ENCODE measurements around the gene IL17B.
"Not testable (repeated sequence)": the region's sequence is repeated elsewhere in the genome, so short reads cannot be mapped to it uniquely, and the experiment has no call there.

The IL17B gene

DNA sequence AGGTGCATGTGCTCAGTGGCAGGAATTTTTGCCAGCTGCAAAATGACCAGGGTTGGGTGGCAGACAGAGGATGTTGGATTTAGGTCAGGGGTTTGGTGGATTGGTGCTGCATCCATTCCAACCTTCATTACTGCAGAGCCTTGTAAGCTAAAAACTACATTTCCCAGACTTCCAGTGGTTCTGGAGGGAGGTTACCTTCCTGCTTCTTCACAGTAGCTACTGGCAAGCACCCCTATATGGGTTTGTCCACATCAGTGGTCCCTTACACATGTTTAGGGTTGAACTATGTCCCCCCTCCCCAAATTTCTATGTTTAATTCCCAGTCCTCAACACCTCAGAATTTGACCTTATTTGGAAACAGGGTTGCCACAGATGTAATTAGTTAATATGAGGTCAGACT is 20.7 kb upstream of the IL17B start:
- H2BK120ac ChIP-seq (ENCODE audit: low read depth, low read length), result no peak overlapping the region
- H2AFZ ChIP-seq (ENCODE audit: low read length), result peak overlapping the region; percentile 3
- no peaks in the 10 kb centered on the region for H3K79me1 ChIP-seq (ENCODE audit: low read depth, low read length)
- no peak overlapping the region for H2AK5ac ChIP-seq (ENCODE audit: low read depth, low read length)
- H3K27me3 ChIP-seq (ENCODE audit: control insufficient read depth in 3 of 3, insufficient read depth in 3 of 3, low read depth in 1 of 3, low read length in 3 of 3), result no peaks in the 10 kb centered on the region
- no peak overlapping the region for H3K27ac ChIP-seq (replicated peaks; ENCODE audit: low read length)
- H2BK5ac ChIP-seq (ENCODE audit: low read length), result no peak overlapping the region
- no peak overlapping the region for H3K23ac ChIP-seq (ENCODE audit: low read depth, low read length, poor library complexity)
- no peak overlapping the region for H2BK12ac ChIP-seq (ENCODE audit: low read length)
- H3K9me3 ChIP-seq (replicated peaks in 1 of 2; ENCODE audit: control insufficient read depth in 2 of 2, insufficient read depth in 1 of 2, low read depth in 1 of 2, low read length in 2 of 2), result no peaks in the 10 kb centered on the region
- no peak overlapping the region for H2BK15ac ChIP-seq (ENCODE audit: low read length)
- H4K91ac ChIP-seq (ENCODE audit: low read depth, low read length, poor library complexity), result no peak overlapping the region
- H3K4me2 ChIP-seq (ENCODE audit: insufficient read depth, low read length, poor library complexity, severe bottlenecking), result no peak overlapping the region
- no peak for DNase-seq (ENCODE audit: low spot score)
- no peak overlapping the region for H4K8ac ChIP-seq (ENCODE audit: low read depth, low read length)
- no peak overlapping the region for H3K4ac ChIP-seq (ENCODE audit: low read length)
- H3K4me1 ChIP-seq (ENCODE audit: control insufficient read depth in 2 of 2, insufficient read depth in 1 of 2, low read depth in 1 of 2, low read length in 2 of 2), result peaks cover 5 to 7% of the 10 kb centered on the region in 2 donors
- no peak overlapping the region for H3K9ac ChIP-seq (ENCODE audit: low read depth, low read length, poor library complexity)
- H3K14ac ChIP-seq (ENCODE audit: low read length), result no peak overlapping the region
- H3K36me3 ChIP-seq (replicated peaks in 1 of 2; ENCODE audit: control insufficient read depth in 2 of 2, insufficient read depth in 2 of 2, low read length in 2 of 2), result no peaks in the 10 kb centered on the region
- H3K4me3 ChIP-seq (ENCODE audit: low read length in 2 of 2), result no peak overlapping the region
- no peak overlapping the region for H3K18ac ChIP-seq (ENCODE audit: low read length)

DNA sequence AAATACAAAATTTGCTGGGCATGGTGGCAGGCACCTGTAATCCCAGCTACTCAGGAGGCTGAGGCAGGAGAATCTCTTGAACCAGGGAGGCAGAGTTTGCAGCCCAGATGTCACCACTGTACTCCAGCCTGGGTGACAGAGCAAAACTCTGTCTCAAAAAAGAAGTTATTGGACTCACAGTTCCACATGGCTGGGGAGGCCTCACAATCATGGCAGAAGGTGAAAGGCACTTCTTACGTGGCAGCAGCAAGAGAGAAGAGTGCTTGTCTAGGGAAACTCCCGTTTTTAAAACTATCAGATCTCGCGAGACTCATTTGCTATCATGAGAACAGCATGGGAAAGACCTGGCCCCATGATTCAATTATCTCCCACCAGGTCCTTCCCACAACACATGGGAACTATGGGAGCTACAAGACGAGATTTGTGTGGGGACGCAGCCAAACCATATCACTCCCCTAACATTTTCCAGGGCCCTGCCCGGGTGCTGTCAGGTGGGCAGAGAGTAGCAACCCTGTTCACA is 19.7 kb upstream of the IL17B start:
- H3K9ac ChIP-seq (ENCODE audit: low read depth, low read length, poor library complexity); H3K4me1 ChIP-seq (ENCODE audit: control insufficient read depth in 2 of 2, insufficient read depth in 1 of 2, low read depth in 1 of 2, low read length in 2 of 2); H3K79me1 ChIP-seq (ENCODE audit: low read depth, low read length); H3K4me3 ChIP-seq (ENCODE audit: low read length in 2 of 2); H3K4ac ChIP-seq (ENCODE audit: low read length); H3K14ac ChIP-seq (ENCODE audit: low read length); H3K27me3 ChIP-seq (ENCODE audit: control insufficient read depth in 3 of 3, insufficient read depth in 3 of 3, low read depth in 1 of 3, low read length in 3 of 3); H3K27ac ChIP-seq (replicated peaks; ENCODE audit: low read length); H3K18ac ChIP-seq (ENCODE audit: low read length); H3K9me3 ChIP-seq (replicated peaks in 1 of 2; ENCODE audit: control insufficient read depth in 2 of 2, insufficient read depth in 1 of 2, low read depth in 1 of 2, low read length in 2 of 2); H3K23ac ChIP-seq (ENCODE audit: low read depth, low read length, poor library complexity); H2BK120ac ChIP-seq (ENCODE audit: low read depth, low read length); H3K36me3 ChIP-seq (replicated peaks in 1 of 2; ENCODE audit: control insufficient read depth in 2 of 2, insufficient read depth in 2 of 2, low read length in 2 of 2); H2AK5ac ChIP-seq (ENCODE audit: low read depth, low read length); H2BK12ac ChIP-seq (ENCODE audit: low read length); H2BK5ac ChIP-seq (ENCODE audit: low read length); H4K8ac ChIP-seq (ENCODE audit: low read depth, low read length); H3K4me2 ChIP-seq (ENCODE audit: insufficient read depth, low read length, poor library complexity, severe bottlenecking); H2BK15ac ChIP-seq (ENCODE audit: low read length); H2AFZ ChIP-seq (ENCODE audit: low read length); H4K91ac ChIP-seq (ENCODE audit: low read depth, low read length, poor library complexity); DNase-seq (ENCODE audit: low spot score): not testable (repeated sequence)
- no CpG with 5 or more reads among the region's 7 CpGs for WGBS, 2 donors (ENCODE audit: extremely low coverage in 2 of 2, insufficient read length in 2 of 2, insufficient replicate concordance in 1 of 2)

DNA sequence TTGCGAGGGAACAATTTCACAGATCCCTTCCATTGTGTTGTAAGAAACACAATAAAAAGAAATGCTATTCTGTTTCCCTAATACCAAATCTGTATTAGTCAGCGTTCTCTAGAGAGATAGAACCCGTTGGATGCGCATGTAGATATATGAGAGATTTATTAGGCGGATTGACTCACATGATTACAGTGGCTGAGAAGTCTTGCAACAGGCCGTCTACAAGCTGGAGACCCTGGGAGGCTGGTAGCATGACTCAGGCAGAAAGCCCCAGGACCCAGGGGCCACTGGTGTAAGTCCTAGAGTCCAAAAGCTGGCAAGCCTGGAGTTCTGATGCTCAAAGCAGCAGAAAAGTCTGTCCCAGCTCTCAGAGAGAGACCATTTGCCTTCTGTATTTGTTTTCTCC is 18.4 kb upstream of the IL17B start:
- Histone ChIP-seq H3K79me1 (ENCODE audit: low read depth, low read length) (no peaks in the 10 kb centered on the region), H3K23ac (ENCODE audit: low read depth, low read length, poor library complexity) (no peak overlapping the region), H3K27me3 (ENCODE audit: control insufficient read depth in 3 of 3, insufficient read depth in 3 of 3, low read depth in 1 of 3, low read length in 3 of 3) (no peaks in the 10 kb centered on the region), H4K8ac (ENCODE audit: low read depth, low read length) (no peak overlapping the region), H2BK15ac (ENCODE audit: low read length) (no peak overlapping the region), H3K9ac (ENCODE audit: low read depth, low read length, poor library complexity) (no peak overlapping the region), H3K4ac (ENCODE audit: low read length) (no peak overlapping the region), H3K27ac (replicated peaks; ENCODE audit: low read length) (no peak overlapping the region), H2AK5ac (ENCODE audit: low read depth, low read length) (no peak overlapping the region), H3K4me1 (ENCODE audit: control insufficient read depth in 2 of 2, insufficient read depth in 1 of 2, low read depth in 1 of 2, low read length in 2 of 2) (peaks cover 5 to 7% of the 10 kb centered on the region in 2 donors), H2BK5ac (ENCODE audit: low read length) (no peak overlapping the region), H2BK12ac (ENCODE audit: low read length) (no peak overlapping the region), H3K4me2 (ENCODE audit: insufficient read depth, low read length, poor library complexity, severe bottlenecking) (no peak overlapping the region), H3K4me3 (ENCODE audit: low read length in 2 of 2) (no peak overlapping the region), H3K14ac (ENCODE audit: low read length) (no peak overlapping the region), H4K91ac (ENCODE audit: low read depth, low read length, poor library complexity) (no peak overlapping the region), H2AFZ (ENCODE audit: low read length) (no peak overlapping the region), H3K18ac (ENCODE audit: low read length) (no peak overlapping the region), H3K9me3 (replicated peaks in 1 of 2; ENCODE audit: control insufficient read depth in 2 of 2, insufficient read depth in 1 of 2, low read depth in 1 of 2, low read length in 2 of 2) (no peaks in the 10 kb centered on the region), H3K36me3 (replicated peaks in 1 of 2; ENCODE audit: control insufficient read depth in 2 of 2, insufficient read depth in 2 of 2, low read length in 2 of 2) (no peaks in the 10 kb centered on the region), H2BK120ac (ENCODE audit: low read depth, low read length) (no peak overlapping the region)
- no CpG with 5 or more reads among the region's 6 CpGs for WGBS, 2 donors (ENCODE audit: extremely low coverage in 2 of 2, insufficient read length in 2 of 2, insufficient replicate concordance in 1 of 2)
- no peak for DNase-seq (ENCODE audit: low spot score)

DNA sequence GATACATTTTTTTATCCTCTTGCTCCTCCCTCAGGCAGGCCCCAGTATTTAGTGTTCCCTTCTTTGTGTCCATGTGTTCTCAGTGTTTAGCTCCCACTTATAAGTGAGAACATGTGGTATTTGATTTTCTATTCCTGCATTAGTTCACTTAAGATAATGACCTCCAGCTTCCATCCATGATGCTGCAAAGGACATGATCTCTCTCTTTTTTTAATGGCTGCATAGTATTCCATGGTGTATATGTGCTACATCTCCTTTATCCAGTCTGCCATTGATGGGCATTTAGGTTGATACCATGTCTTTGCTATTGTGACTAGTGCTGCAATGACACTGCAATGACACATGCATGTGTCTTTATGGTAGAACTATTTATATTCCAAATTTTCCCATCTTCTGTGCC is 15.9 kb upstream of the IL17B start:
- not testable (repeated sequence) for H3K9me3 ChIP-seq (replicated peaks in 1 of 2; ENCODE audit: control insufficient read depth in 2 of 2, insufficient read depth in 1 of 2, low read depth in 1 of 2, low read length in 2 of 2); H3K27ac ChIP-seq (replicated peaks; ENCODE audit: low read length); H2AK5ac ChIP-seq (ENCODE audit: low read depth, low read length); H2BK15ac ChIP-seq (ENCODE audit: low read length); H3K4ac ChIP-seq (ENCODE audit: low read length); H3K9ac ChIP-seq (ENCODE audit: low read depth, low read length, poor library complexity); H3K4me2 ChIP-seq (ENCODE audit: insufficient read depth, low read length, poor library complexity, severe bottlenecking); H4K91ac ChIP-seq (ENCODE audit: low read depth, low read length, poor library complexity); H2BK120ac ChIP-seq (ENCODE audit: low read depth, low read length); H2BK5ac ChIP-seq (ENCODE audit: low read length); H2BK12ac ChIP-seq (ENCODE audit: low read length); DNase-seq (ENCODE audit: low spot score); H3K14ac ChIP-seq (ENCODE audit: low read length); H3K27me3 ChIP-seq (ENCODE audit: control insufficient read depth in 3 of 3, insufficient read depth in 3 of 3, low read depth in 1 of 3, low read length in 3 of 3); H3K79me1 ChIP-seq (ENCODE audit: low read depth, low read length); H3K18ac ChIP-seq (ENCODE audit: low read length); H3K36me3 ChIP-seq (replicated peaks in 1 of 2; ENCODE audit: control insufficient read depth in 2 of 2, insufficient read depth in 2 of 2, low read length in 2 of 2); H3K4me1 ChIP-seq (ENCODE audit: control insufficient read depth in 2 of 2, insufficient read depth in 1 of 2, low read depth in 1 of 2, low read length in 2 of 2); H3K23ac ChIP-seq (ENCODE audit: low read depth, low read length, poor library complexity); H3K4me3 ChIP-seq (ENCODE audit: low read length in 2 of 2); H4K8ac ChIP-seq (ENCODE audit: low read depth, low read length); H2AFZ ChIP-seq (ENCODE audit: low read length)
